ENCODE results near the gene TSEN34. TPM values are rescaled to one million over a fixed set of nuclear protein-coding genes. Genes with fewer than 3 reads are reported as not detected.
"Not testable (repeated sequence)": the region's sequence is repeated elsewhere in the genome, so short reads cannot be mapped to it uniquely, and the experiment has no call there.

TSEN34 gene
- total RNA-seq, 1 donor from 2014 or later = 52.6 TPM

DNA sequence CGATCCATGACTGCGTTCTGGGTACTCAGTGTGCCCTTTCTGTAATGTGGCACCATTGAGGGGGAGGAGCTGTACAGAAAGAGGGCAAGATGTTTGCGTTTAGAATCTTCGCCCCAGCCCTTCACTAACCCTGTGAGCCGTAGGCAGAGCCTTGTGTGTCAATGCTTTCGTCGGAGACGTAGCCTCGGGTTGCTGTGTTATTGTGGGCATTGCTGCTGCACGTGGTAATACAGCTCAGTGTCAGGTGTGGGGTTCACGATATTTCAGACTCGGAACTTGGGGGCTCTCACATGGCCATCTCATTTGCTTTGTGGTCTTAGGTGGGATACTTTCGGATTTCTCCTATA lies 15.7 kb downstream of the TSEN34 start:
- Mint-ChIP-seq H3K36me3 (ENCODE audit: low read depth, unreplicated experiment) (peaks cover 23% of the 10 kb centered on the region), H3K4me3 (ENCODE audit: unreplicated experiment) (no peak overlapping the region)
- H3K4me3 ChIP-seq (ENCODE audit: insufficient read depth, low read depth, low read length) = no peak overlapping the region

DNA sequence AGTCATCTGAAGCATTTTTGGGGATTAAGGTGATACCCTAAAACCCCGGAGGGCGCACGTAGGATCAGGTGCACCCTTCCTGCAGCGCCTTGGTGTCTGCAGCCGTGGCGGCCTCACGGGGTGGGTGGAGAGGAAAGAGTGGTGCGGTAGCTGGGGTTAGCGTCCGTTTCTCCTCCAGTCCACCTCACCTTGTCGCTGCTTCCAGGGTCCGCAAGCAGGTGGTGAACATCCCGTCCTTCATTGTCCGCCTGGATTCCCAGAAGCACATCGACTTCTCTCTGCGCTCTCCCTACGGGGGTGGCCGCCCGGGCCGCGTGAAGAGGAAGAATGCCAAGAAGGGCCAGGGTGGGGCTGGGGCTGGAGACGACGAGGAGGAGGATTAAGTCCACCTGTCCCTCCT lies 16.1 kb downstream of the TSEN34 start:
- not testable (repeated sequence) for H3K4me2 ChIP-seq (ENCODE audit: low read length); H3K4me3 ChIP-seq (ENCODE audit: insufficient read depth, low read depth, low read length); H3K9me3 Mint-ChIP-seq (ENCODE audit: unreplicated experiment); H3K27me3 Mint-ChIP-seq (ENCODE audit: low read depth, unreplicated experiment); H3K4me3 Mint-ChIP-seq (ENCODE audit: unreplicated experiment); H3K9me3 ChIP-seq (ENCODE audit: insufficient read depth, low read depth, low read length); H3K27ac Mint-ChIP-seq (ENCODE audit: unreplicated experiment); DNase-seq (ENCODE audit: low read depth); H2AFZ ChIP-seq (ENCODE audit: low read depth, low read length); FAIRE-seq; H3K27ac ChIP-seq (ENCODE audit: low read depth, low read length); H3K27me3 ChIP-seq (ENCODE audit: insufficient read depth, low read length)
- Histone ChIP-seq H3K4me1 (ENCODE audit: insufficient read depth, low read length) (peaks cover 57% of the 10 kb centered on the region), H3K9ac (ENCODE audit: low read length) (peak overlapping the region; percentile 24), H3K36me3 (ENCODE audit: insufficient read depth, low read length) (peaks cover 47% of the 10 kb centered on the region), H3K79me2 (ENCODE audit: insufficient read depth, low read length) (peaks cover 72% of the 10 kb centered on the region), H4K20me1 (ENCODE audit: insufficient read depth, low read length) (peaks cover 98% of the 10 kb centered on the region)
- Mint-ChIP-seq H3K4me1 (ENCODE audit: low read depth, unreplicated experiment) (peaks cover 51% of the 10 kb centered on the region), H3K36me3 (ENCODE audit: low read depth, unreplicated experiment) (peaks cover 22% of the 10 kb centered on the region)

More for the DNA sequence above, 15.7 kb downstream of the TSEN34 start:
- Histone ChIP-seq H3K4me2 (ENCODE audit: low read length) (peak overlapping the region; percentile 22), H3K4me1 (ENCODE audit: insufficient read depth, low read length) (peaks cover 61% of the 10 kb centered on the region), H3K9ac (ENCODE audit: low read length) (peak overlapping the region; percentile 24), H3K9me3 (ENCODE audit: insufficient read depth, low read depth, low read length) (no peaks in the 10 kb centered on the region), H4K20me1 (ENCODE audit: insufficient read depth, low read length) (peaks cover 98% of the 10 kb centered on the region), H3K27ac (ENCODE audit: low read depth, low read length) (no peak overlapping the region), H3K36me3 (ENCODE audit: insufficient read depth, low read length) (peaks cover 49% of the 10 kb centered on the region), H3K27me3 (ENCODE audit: insufficient read depth, low read length) (no peaks in the 10 kb centered on the region), H2AFZ (ENCODE audit: low read depth, low read length) (no peak overlapping the region), H3K79me2 (ENCODE audit: insufficient read depth, low read length) (peaks cover 76% of the 10 kb centered on the region)
- H3K4me1 Mint-ChIP-seq (ENCODE audit: low read depth, unreplicated experiment) = peaks cover 53% of the 10 kb centered on the region
- no peak for DNase-seq (ENCODE audit: low read depth)
- FAIRE-seq = no peak
- no peak for TF ChIP-seq EZH2 (IDR thresholded peaks at IDR 0.05; ENCODE audit: insufficient read depth, low read length)
- TF ChIP-seq, protein P1, sequence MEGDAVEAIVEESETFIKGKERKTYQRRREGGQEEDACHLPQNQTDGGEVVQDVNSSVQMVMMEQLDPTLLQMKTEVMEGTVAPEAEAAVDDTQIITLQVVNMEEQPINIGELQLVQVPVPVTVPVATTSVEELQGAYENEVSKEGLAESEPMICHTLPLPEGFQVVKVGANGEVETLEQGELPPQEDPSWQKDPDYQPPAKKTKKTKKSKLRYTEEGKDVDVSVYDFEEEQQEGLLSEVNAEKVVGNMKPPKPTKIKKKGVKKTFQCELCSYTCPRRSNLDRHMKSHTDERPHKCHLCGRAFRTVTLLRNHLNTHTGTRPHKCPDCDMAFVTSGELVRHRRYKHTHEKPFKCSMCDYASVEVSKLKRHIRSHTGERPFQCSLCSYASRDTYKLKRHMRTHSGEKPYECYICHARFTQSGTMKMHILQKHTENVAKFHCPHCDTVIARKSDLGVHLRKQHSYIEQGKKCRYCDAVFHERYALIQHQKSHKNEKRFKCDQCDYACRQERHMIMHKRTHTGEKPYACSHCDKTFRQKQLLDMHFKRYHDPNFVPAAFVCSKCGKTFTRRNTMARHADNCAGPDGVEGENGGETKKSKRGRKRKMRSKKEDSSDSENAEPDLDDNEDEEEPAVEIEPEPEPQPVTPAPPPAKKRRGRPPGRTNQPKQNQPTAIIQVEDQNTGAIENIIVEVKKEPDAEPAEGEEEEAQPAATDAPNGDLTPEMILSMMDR (IDR thresholded peaks at IDR 0.05; ENCODE audit: insufficient read depth, low read depth, low read length) = no peak
- H3K27ac Mint-ChIP-seq (ENCODE audit: unreplicated experiment) = no peak overlapping the region
- no peaks in the 10 kb centered on the region for H3K27me3 Mint-ChIP-seq (ENCODE audit: low read depth, unreplicated experiment)
- no peaks in the 10 kb centered on the region for H3K9me3 Mint-ChIP-seq (ENCODE audit: unreplicated experiment)

GRCh38 chr19:54207676-54207982 lies 16.5 kb downstream of the TSEN34 start:
- no peak for FAIRE-seq
- H3K36me3 ChIP-seq (ENCODE audit: insufficient read depth, low read length) = peaks cover 43% of the 10 kb centered on the region
- no peaks in the 10 kb centered on the region for H3K9me3 ChIP-seq (ENCODE audit: insufficient read depth, low read depth, low read length)
- H3K9ac ChIP-seq (ENCODE audit: low read length) = peak overlapping the region; percentile 61
- peaks cover 68% of the 10 kb centered on the region for H3K79me2 ChIP-seq (ENCODE audit: insufficient read depth, low read length)
- H3K27ac ChIP-seq (ENCODE audit: low read depth, low read length) = no peak overlapping the region
- Mint-ChIP-seq H3K27me3 (ENCODE audit: low read depth, unreplicated experiment) (no peaks in the 10 kb centered on the region), H3K9me3 (ENCODE audit: unreplicated experiment) (no peaks in the 10 kb centered on the region), H3K27ac (ENCODE audit: unreplicated experiment) (peak overlapping the region; percentile 13), H3K4me1 (ENCODE audit: low read depth, unreplicated experiment) (peaks cover 47% of the 10 kb centered on the region), H3K36me3 (ENCODE audit: low read depth, unreplicated experiment) (peaks cover 19% of the 10 kb centered on the region), H3K4me3 (ENCODE audit: unreplicated experiment) (no peak overlapping the region)
- no peak overlapping the region for H3K4me3 ChIP-seq (ENCODE audit: insufficient read depth, low read depth, low read length)
- peaks cover 53% of the 10 kb centered on the region for H3K4me1 ChIP-seq (ENCODE audit: insufficient read depth, low read length)
- no peak overlapping the region for H2AFZ ChIP-seq (ENCODE audit: low read depth, low read length)
- H3K4me2 ChIP-seq (ENCODE audit: low read length) = peak overlapping the region; percentile 45
- H4K20me1 ChIP-seq (ENCODE audit: insufficient read depth, low read length) = peaks cover 98% of the 10 kb centered on the region
- DNase-seq (ENCODE audit: low read depth) = no peak
- no peaks in the 10 kb centered on the region for H3K27me3 ChIP-seq (ENCODE audit: insufficient read depth, low read length)
- TF ChIP-seq EZH2 (IDR thresholded peaks at IDR 0.05; ENCODE audit: insufficient read depth, low read length) = no peak
- TF ChIP-seq, protein P1 (IDR thresholded peaks at IDR 0.05; ENCODE audit: insufficient read depth, low read depth, low read length) = no peak

Measured in astrocyte (in vitro differentiated cells and primary cell).